Measurements from ENCODE around the gene THSD4.
A peak's percentile ranks its signal among the peaks of the same experiment; 100 is the strongest.

GRCh38 chr15:71651750-71652186 lies 536.5 kb downstream of the THSD4 start:
- TF ChIP-seq, protein P1, sequence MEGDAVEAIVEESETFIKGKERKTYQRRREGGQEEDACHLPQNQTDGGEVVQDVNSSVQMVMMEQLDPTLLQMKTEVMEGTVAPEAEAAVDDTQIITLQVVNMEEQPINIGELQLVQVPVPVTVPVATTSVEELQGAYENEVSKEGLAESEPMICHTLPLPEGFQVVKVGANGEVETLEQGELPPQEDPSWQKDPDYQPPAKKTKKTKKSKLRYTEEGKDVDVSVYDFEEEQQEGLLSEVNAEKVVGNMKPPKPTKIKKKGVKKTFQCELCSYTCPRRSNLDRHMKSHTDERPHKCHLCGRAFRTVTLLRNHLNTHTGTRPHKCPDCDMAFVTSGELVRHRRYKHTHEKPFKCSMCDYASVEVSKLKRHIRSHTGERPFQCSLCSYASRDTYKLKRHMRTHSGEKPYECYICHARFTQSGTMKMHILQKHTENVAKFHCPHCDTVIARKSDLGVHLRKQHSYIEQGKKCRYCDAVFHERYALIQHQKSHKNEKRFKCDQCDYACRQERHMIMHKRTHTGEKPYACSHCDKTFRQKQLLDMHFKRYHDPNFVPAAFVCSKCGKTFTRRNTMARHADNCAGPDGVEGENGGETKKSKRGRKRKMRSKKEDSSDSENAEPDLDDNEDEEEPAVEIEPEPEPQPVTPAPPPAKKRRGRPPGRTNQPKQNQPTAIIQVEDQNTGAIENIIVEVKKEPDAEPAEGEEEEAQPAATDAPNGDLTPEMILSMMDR (IDR thresholded peaks at IDR 0.05; ENCODE audit: low read depth, low read length, poor library complexity, severe bottlenecking), result peak; percentile 65
- no peak for TF ChIP-seq EZH2phosphoT487 (IDR thresholded peaks at IDR 0.05; ENCODE audit: borderline replicate concordance, low read length)
